ENCODE results near the gene MAML1.
A peak's percentile ranks its signal among the peaks of the same experiment; 100 is the strongest.
"Not testable (repeated sequence)": the region's sequence is repeated elsewhere in the genome, so short reads cannot be mapped to it uniquely, and the experiment has no call there.

Gene MAML1, protein sequence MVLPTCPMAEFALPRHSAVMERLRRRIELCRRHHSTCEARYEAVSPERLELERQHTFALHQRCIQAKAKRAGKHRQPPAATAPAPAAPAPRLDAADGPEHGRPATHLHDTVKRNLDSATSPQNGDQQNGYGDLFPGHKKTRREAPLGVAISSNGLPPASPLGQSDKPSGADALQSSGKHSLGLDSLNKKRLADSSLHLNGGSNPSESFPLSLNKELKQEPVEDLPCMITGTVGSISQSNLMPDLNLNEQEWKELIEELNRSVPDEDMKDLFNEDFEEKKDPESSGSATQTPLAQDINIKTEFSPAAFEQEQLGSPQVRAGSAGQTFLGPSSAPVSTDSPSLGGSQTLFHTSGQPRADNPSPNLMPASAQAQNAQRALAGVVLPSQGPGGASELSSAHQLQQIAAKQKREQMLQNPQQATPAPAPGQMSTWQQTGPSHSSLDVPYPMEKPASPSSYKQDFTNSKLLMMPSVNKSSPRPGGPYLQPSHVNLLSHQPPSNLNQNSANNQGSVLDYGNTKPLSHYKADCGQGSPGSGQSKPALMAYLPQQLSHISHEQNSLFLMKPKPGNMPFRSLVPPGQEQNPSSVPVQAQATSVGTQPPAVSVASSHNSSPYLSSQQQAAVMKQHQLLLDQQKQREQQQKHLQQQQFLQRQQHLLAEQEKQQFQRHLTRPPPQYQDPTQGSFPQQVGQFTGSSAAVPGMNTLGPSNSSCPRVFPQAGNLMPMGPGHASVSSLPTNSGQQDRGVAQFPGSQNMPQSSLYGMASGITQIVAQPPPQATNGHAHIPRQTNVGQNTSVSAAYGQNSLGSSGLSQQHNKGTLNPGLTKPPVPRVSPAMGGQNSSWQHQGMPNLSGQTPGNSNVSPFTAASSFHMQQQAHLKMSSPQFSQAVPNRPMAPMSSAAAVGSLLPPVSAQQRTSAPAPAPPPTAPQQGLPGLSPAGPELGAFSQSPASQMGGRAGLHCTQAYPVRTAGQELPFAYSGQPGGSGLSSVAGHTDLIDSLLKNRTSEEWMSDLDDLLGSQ

DNA sequence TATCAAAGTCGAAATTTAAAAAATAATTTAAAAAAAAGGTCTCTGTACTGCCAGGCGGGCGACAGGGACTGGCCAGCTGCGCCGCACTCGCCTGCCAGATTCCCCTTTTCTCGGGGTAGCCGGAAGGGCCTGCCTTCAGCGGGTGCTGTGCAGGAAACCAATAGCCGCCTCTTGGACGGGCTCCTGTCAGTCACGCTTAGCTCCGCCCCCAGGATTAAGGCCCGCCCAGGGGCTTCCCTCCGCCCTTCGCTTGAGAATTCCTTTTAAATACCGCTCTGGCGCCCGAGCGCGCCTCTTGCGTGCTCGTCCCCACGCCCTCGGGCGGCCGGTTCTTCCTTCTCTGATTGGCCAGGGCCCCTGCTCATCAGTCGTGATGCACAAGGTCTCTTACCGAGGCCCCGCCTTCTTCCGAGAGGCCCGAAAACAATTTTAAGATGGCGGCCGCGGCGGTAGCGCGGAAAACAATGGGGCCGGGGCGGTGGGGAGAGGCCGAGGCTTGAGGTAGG lies at the start of gene MAML1:
Gene MAML1 (plus strand): TSS at position 411 of the 506 bp plus-strand sequence. CDS start 291 bp downstream, outside the sequence.
- DNase-seq, result peak; percentile 98

DNA sequence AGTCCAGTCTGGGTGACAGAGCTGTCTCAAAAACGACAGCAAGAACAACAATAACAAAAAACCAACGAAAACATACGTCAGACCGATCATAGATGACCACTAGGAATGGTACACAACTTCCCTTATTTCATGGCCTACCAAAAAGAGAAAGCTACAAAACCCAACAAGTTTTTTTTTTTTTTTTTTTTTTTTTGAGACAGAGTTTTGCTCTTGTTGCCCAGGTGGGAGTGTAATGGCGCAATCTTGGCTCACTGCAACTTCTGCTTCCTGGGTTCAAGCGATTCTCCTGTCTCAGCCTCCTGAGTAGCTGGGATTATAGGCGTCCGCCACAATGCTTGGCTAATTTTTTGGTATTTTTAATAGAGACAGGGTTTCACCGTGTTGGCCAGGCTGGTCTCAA lies 43.4 kb upstream of the MAML1 start:
- not testable (repeated sequence) for DNase-seq

DNA sequence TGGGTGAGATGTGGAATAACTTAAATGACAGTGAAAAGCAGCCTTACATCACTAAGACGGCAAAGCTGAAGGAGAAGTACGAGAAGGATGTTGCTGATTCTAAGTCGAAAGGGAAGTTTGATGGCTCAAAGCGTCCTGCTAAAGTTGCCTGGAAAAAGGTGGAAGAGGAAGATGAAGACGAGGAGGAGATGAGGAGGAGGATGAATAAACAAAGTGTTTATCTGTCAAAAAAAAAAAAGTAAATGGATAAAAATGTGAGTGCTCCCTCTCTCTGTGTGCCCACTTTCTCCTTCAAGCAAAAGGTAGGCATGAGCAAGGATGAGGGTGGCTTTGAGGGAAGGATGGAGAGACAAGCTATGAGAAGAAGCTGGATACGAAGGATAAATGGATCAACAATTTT lies 38.1 kb upstream of the MAML1 start:
- DNase-seq, result no peak

DNA sequence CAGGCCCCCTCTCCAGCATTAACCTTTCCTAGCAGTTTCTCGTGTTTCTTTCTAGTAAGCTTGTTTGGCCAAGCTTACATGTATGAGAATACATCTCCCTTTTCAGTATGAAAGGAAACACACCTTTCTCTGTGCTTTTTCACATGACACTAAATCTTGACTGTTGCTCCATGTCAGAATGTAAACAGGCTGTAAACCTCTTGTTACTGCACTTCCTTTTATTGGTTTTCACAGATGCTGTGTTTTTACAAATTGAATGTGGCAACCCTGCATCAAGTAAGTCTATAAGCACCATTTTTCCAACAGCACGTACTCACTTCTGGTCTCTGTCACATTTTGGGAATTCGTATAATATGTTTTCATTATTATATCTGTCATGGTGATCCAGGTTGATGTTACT lies 36.0 kb upstream of the MAML1 start:
- DNase-seq, result no peak

DNA sequence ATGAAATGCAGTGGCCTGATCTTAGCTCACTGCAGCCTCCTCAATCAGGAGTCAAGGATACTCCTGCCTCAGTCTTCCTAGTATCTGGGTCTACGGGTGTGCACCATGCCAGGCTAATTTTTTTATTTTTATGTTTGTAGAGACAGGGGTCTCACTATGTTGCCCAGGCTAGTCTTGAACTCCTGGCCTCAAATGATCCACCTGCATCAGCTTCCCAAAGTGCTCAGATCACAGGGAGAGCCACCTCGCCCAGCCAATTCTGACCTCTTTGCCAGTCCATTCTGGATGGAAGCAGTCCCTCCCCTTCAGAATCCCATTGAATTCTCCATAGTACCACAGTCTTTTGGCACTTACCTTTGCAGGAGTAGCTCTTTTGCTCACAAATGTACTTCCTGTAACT lies 35.5 kb upstream of the MAML1 start:
- no peak for DNase-seq

DNA sequence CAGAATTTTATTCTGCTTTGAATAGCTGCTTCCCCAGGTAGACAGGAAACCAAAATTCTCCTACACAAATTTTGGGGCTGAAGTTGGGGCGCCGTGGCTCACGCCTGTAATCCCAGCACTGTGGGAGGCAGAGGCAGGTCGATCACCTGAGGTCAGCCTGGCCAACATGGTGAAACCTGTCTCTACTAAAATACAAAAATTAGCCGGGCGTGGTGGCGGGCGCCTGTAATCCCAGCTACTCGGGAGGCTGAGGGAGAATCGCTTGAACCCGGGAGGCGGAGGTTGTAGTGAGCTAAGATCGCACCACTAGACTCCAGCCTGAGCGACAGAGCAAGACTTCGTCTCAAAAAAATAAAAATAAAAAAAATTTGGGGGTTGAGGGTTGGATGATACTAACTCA lies 35.1 kb upstream of the MAML1 start:
- DNase-seq, result not testable (repeated sequence)

DNA sequence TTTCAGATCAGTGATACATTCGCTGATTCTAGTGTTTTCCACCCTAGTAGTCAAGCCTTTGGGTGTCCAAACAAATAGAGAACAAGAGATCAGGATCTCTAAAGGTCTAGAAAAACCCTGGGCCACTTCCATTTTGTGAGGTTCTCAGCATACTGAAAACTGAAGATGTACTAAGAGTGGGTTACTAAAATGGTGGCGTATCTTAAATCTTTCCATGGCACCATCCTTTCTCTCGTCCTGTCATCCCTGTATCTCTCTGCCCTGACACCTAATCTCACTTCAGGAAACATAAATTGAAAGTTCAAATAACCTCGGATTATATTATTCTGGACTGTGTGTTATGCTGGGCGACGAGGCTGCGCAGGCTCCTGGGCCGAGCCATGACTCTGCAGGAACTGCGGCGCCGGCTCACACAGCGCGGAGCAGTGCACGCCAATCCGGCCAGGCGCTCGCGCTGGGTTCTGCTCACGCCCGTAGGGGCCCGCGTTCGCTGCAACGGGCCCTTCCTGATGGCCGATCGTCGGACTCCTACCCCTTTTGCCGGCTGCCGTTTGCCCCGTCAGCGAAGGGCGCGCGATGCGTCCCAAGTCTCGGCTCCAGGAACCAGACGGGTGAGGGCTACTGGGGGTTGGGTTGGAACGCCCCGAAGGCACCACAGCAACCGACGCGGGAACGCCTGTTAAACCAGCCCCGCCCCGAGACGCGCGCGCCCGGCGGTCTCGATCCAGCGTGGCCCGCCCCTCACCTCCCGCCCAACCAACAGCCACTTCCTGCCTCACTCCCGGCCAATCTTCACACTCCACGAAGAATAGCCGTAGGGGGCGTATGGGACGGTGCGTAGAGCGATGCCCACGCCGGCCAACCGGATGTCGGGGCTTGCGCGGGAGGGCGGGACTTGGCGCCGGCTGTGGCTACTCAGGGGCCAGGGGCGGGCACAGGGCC lies 34.4 kb upstream of the MAML1 start:
- DNase-seq, result peak; percentile 95 to 98

DNA sequence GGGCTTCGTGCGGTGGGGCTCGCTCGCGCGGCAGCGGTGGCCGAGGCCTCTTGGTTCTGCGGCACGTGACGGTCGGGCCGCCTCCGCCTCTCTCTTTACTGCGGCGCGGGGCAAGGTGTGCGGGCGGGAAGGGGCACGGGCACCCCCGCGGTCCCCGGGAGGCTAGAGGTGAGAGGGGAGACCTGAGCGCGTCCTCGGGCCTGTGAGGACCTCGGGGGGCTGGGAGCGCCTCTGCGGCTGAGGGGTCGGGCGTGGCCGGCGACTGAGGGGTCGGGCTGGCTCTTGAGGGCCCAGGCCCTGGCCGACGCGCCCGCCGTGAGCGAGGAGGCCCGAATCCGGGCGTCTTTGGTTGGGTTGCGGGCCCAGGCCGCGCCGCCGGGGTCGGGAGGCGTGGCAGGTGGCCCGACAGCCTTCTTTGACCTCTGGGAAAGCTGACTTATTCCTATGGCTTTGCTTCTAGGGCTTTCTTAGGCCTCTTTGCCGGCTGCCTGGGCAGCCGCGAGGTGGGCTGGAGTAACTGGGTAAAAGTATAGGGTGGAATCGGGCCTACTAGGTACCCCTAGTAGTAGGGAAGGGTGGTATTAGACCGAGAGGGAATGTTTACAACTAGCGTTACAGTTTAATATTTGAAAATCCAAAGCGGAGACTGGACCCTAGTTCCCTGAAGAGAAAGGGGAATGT lies 33.5 kb upstream of the MAML1 start, which contains the start of gene CANX:
Gene CANX (plus strand): TSS at position 33 of the 681 bp plus-strand sequence. CDS start 6,715 bp downstream, outside the sequence.
- no peak for DNase-seq

DNA sequence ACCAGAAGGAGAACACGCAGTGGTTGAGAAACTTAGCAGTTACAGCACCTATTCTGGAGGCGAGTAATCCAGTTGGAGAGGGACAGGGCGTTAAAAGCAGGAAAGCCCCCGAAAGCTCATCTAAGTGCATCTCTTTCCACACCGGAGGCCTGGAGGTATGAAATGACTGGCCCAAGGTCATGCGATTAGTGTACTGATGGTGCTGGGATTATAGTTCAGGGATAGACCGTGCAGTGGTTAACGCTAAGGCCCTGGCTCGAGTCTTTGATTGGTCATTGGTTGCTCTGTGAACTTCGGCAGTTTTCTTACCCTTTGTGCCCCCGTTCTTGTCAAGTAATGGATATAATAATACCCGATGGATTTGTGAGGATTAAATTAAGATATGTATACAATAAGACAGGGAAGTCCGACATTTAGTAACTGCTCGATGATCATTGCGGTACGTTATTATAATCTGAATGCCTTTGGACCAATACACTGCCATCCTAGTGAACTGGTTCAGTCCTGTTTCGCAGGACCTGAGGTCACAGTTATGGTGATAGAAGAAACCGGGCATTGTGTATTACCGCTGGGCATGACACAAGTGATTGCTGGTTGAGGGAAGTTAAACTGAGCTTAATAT lies 32.9 kb upstream of the MAML1 start:
- DNase-seq, result peak; percentile 23 to 38

DNA sequence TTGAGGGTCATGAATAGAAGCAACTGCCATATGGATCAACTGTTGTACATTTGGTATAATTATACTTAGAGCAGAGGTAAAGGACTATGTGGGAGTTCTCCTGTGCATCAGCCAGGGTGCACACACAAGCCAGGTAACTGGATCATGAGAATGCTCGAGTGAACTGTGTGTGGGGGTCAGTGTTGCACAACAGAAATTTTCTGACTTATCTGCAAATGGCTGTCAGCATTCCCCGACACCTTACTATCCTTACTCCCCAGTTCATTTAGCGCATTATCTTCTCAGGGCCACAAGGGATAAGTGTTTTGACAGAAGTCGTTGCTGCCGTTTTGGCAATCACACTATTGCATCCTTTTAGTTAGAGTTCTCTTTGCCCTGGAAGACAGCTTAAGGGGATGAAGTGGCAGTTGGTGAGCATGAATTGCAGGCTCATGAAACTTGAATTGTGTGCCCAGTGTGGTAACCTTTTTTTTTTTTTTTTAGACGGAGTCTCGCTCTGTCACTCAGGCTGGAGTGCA lies 32.2 kb upstream of the MAML1 start:
- no peak for DNase-seq

DNA sequence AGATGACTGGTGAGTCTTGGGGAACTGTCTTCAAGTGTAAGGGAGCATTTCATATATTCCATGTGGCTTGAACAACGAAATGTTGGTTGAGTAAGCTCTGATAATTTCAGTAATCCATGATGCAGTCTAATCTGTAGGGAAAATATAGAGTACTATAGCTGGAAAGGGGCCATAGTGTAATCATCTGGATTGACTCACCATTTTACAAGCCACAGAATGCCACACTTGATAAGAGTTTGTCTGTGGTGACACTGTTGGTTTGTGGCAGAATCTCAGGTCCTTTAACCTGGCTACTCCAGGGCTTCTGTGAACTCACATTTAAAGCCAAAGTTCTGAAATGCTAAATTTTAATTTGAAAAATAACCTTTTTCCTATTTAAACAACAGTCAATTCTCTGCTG lies 16.3 kb upstream of the MAML1 start:
- DNase-seq, result no peak

DNA sequence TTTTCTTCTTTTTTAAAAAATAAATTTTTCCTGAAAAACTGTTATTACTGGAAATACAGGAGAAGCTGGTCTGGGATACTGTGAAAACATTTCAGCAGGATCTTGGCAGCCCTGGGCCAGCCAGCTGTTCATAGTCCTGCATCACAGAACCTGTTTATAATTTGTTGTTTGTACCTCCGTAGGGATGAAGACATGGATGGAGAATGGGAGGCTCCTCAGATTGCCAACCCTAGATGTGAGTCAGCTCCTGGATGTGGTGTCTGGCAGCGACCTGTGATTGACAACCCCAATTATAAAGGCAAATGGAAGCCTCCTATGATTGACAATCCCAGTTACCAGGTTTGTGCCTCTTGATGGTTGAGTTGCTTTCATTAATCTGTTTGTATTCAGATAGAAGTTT lies 12.4 kb upstream of the MAML1 start:
- DNase-seq, result no peak

DNA sequence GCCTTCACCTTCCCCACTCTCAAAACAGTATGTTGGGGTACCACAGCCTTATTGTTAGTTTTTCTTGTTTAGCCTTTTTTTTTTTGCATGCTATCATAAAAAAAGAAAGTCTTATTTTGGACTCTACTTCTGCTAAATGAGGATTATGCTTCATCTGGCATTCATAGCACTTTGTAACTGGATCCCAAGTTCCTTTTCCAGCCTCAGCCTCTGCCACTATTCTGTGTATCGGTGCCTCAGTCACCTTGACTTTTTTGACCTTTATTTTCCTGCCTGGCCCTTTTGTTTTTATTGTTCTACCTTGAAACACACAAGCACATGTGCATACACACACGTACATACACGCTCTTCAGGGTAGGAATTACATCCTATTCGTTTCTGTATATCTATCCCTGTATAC lies 8.5 kb upstream of the MAML1 start:
- DNase-seq, result no peak

DNA sequence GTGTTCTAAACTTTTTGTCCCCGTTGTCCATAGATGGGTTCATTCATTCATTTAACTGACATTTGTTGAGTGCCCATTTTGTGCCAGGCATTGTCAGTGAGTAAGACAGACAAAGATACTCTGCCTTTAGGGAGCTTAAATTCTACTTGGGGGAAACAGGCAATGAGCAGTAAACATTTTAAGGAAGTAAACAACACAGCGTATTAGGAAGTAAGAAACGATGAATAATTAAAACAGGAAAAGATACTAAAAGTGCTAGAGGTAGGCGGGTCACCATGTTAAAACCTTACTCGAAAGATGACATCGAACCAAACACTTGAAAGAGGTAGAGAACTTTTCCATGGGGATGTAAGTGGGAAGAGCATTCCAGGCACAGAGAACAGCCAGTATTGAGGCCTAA lies 5.5 kb upstream of the MAML1 start:
- no peak for DNase-seq

DNA sequence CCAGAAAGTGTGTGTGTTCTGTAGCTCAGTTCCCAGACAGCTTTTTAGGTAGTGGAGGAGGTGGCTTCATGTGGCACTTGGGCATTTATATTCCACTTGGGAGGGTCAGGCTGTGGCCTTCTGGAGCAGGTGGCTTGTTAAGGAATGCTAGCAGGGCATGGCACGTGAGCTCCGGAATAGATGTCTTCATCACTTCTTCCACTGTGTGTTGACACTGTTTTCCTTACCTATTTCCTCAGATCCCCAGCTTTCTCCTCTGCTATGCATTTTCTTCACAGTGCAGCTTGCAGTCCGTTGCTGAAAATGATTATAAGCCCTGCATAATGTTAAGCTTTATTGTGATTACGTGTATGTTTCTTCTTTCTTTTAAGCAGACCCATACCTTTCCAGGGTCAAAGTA lies 3.3 kb upstream of the MAML1 start:
- no peak for DNase-seq

DNA sequence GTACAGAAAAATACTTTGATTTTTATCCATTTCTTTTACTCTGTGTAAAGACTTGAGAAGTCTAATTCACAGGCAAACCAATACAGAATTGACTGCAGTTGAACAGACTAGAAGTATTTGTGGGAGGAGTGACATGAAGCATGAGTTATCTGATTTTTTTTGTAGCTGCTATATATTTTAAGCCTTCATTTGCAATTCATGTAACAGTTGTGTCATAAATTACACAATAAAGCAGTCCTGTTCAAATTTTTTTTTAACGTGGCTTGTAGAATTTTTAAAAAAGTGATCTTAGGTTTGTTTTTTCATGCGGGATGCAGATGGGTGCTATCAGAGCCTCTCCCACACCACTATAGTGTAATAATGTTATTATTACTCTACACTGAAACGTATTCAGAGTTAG lies 2.9 kb upstream of the MAML1 start:
- no peak for DNase-seq

DNA sequence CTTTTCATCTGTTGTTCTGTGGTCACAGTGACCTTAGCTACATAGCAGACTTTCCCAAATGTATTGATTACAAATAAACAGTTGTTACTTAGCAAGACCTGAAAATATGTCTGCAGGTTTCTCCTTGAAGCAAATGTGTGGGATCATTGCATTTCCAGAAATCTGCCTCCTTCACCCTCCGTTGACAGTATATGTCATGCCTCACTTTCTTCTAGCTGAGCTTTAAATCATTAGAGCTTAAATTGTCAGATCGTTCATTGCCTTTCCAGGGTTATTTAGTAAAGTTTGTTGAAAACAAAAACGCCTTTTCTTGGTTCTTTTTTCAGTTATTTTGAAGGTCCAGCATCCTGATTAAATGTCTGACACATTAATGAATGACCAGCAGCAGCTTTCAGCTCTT lies 2.3 kb upstream of the MAML1 start:
- no peak for DNase-seq

DNA sequence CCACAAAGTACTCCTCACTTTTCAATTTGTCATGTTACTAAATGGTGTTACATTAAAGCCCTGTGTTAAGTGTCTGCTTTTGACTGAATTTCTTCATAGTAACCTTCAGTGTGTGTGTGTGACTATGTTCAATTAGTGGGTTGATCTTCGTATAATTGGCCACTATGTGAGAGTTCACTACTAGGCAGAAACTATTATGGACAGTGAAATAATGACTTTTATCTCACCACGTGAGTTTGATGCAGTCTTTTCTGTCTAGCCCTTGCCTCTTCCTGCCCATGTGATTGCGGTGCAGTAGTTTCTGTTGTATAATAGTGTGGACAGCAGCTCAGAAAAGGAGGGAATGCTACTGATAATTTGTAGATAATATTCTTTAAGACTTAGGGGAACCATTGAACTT lies 1.8 kb upstream of the MAML1 start:
- no peak for DNase-seq

DNA sequence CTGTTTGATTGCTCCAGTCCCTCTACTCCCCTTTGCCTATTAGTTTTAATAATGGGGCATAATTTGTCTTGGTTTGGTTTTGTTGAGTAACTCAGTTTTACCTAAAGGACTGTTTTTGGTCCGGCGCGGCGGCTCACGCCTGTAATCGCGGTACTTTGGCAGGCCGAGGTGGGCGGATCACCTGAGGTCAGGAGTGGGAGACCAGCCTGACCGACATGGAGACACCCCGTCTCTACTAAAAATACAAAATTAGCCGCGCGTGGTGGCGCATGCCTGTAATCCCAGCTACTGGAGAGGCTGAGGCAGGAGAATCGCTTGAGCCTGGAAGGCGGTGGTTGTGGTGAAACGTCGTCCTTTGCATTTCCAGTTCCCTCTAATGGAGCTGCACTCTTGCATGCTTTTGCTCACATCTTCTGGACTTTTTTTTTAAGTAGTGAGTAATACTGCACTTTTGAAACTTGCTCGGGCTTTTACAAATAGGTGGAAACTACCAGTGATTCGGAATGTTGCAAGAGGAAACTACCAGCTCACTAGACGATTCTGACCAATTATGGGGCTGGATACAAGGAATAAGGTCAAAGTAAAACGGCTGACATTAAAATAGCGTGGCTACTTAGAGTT lies 721 bp upstream of the MAML1 start:
- DNase-seq, result peak; percentile 17 to 27

All from stimulated activated CD4-positive, alpha-beta T cell treated with anti-CD3 and anti-CD28 coated beads, Interleukin-2, amount 100 ng/mL, for 48 hours (primary cell).